Measurements from ENCODE around the gene LY6G6D. TPM values are rescaled to one million over a fixed set of nuclear protein-coding genes. Genes with fewer than 3 reads are reported as not detected.

Gene LY6G6D
- total RNA-seq, 6 experiments from 2014 or later, result not detected

GRCh38 chr6:31732029-31732428, 16.9 kb downstream of the LY6G6D start:
- no peaks in the 10 kb centered on the region for H3K9me3 Mint-ChIP-seq
- H3K4me1 Mint-ChIP-seq (ENCODE audit: low read depth), result peaks cover 58% of the 10 kb centered on the region
- no peak for TF ChIP-seq CTCF (IDR thresholded peaks at IDR 0.05)
- H3K36me3 Mint-ChIP-seq (ENCODE audit: low read depth), result peaks cover 51% of the 10 kb centered on the region
- H3K27me3 Mint-ChIP-seq (ENCODE audit: insufficient read depth), result peaks cover 2% of the 10 kb centered on the region
- H3K27ac Mint-ChIP-seq, result peak overlapping the region; percentile 42
- DNase-seq, result no peak
- H3K4me3 Mint-ChIP-seq, result no peak overlapping the region; the same call in 1 of the 2 replicates

- Mint-ChIP-seq H3K9me3 (no peaks in the 10 kb centered on the region), H3K4me1 (ENCODE audit: low read depth) (peaks cover 70% of the 10 kb centered on the region), H3K4me3 (peak overlapping the region; percentile 98), H3K36me3 (ENCODE audit: low read depth) (peaks cover 46% of the 10 kb centered on the region), H3K27me3 (ENCODE audit: insufficient read depth) (peaks cover 2% of the 10 kb centered on the region), H3K27ac (peak overlapping the region; percentile 92)
- DNase-seq, result no peak
- no peak for TF ChIP-seq CTCF (IDR thresholded peaks at IDR 0.05)
Observed at GRCh38 chr6:31733734-31734133, 18.6 kb downstream of the LY6G6D start.

- peaks cover 46% of the 10 kb centered on the region for H3K36me3 Mint-ChIP-seq (ENCODE audit: low read depth)
- peaks cover 71% of the 10 kb centered on the region for H3K4me1 Mint-ChIP-seq (ENCODE audit: low read depth)
Observed at GRCh38 chr6:31734247-31734820, 19.2 kb downstream of the LY6G6D start.

GRCh38 chr6:31734821-31735406, 19.8 kb downstream of the LY6G6D start:
- no peaks in the 10 kb centered on the region for H3K9me3 Mint-ChIP-seq
- H3K27ac Mint-ChIP-seq, result peak overlapping the region; percentile 92
- H3K4me3 Mint-ChIP-seq, result peak overlapping the region; percentile 98
- no peak for TF ChIP-seq CTCF (IDR thresholded peaks at IDR 0.05)
- peak; percentile 60 for DNase-seq
- H3K36me3 Mint-ChIP-seq (ENCODE audit: low read depth), result peaks cover 46% of the 10 kb centered on the region
- peaks cover 75% of the 10 kb centered on the region for H3K4me1 Mint-ChIP-seq (ENCODE audit: low read depth)
- H3K27me3 Mint-ChIP-seq (ENCODE audit: insufficient read depth), result peaks cover 2% of the 10 kb centered on the region

More at GRCh38 chr6:31734247-31734820, 19.2 kb downstream of the LY6G6D start:
- Mint-ChIP-seq H3K27ac (peak overlapping the region; percentile 92), H3K9me3 (no peaks in the 10 kb centered on the region), H3K4me3 (peak overlapping the region; percentile 98), H3K27me3 (ENCODE audit: insufficient read depth) (peaks cover 2% of the 10 kb centered on the region)
- TF ChIP-seq CTCF (IDR thresholded peaks at IDR 0.05), result no peak
- no peak for DNase-seq

DNA sequence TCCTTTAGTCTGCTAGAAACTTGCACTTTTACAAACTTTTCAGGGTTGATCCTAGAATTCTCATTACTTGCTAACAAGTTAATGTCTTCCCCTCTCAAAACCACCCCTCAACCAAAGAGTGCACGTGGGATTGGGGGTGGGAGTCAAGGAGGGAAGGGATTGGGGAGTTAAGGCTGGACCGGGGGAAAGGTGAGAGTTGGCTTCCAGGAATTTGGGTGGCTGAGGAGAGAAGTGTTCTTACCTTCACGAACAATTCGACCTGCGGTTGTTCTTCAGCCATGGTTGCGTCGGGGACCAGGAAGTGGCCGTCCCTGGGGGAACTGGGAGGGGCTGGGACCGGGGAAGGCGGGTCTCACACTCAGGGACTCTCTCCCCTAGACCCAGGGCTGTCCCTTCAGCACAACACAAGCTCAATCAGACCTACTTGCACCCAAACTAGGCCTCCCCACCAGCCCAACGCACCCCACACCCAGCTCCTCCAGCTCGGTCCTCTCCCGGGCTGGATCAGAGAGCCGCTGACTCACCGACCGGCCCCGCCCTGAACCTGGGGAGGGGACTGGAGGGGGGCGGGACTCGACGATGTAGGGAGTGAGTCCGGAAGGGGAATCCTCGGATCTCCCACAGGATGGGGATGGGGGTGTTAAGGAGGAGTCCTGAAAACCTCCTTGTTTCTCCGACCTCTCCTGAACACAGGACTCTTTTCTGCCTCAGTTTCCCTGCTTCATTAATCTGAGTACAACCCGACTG, 21.0 kb downstream of the LY6G6D start, which contains the start of gene CLIC1:
Gene CLIC1, minus strand, starts transcription at position 510 of the 747 bp plus-strand sequence. Its CDS starts 230 bp downstream, at position 280.
- Mint-ChIP-seq H3K9me3 (no peaks in the 10 kb centered on the region), H3K4me1 (ENCODE audit: low read depth) (peaks cover 74% of the 10 kb centered on the region), H3K27ac (peak within 1 kb of the TSS; percentile 92), H3K36me3 (ENCODE audit: low read depth) (peaks cover 39% of the 10 kb centered on the region), H3K4me3 (peak within 1 kb of the TSS; percentile 98), H3K27me3 (ENCODE audit: insufficient read depth) (no peaks in the 10 kb centered on the region; the same call in none of the 2 replicates)
- peak; percentile 79 for DNase-seq
- TF ChIP-seq CTCF (IDR thresholded peaks at IDR 0.05), result no peak
